Measurements from ENCODE around the gene PRPF18. TPM values are rescaled to one million over a fixed set of nuclear protein-coding genes. Genes with fewer than 3 reads are reported as not detected.

PRPF18 gene
- total and polyA plus RNA-seq, 8 donors: 9.8 to 51.8 (median 21.7) TPM

DNA sequence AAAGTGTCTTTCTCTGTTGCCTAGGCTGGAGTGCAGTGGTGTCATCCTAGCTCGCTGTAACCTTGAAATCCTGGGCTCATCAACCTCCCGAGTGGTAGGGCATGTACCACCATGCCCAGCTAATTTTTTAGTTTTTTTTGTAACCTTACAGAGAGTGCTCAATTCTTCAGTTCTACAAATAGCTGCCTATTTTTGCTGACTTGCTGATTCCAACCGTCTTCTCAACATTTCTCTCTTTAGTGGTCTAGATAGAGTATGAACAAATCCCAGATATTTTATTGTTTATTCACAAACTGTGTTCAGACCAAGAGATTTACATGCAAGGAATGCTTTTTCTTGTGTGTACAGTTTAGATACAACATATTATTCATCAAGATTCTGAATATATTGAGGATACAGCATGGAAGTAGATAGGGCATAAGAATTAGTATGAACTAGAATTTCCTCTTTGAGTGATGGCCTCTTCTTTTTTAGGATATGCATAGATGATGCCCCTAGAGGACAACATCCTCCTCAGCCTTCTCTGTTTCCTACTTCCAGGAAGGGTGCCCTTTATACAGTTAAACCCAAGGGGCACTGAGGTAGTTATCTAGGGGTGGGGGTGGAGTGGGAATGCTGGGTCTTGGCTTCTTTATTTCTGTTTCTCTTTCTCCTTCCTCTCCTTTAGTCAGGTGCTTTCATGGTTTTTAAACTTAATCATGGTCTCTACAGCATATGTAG, 26.0 kb downstream of the PRPF18 start:
- intact Hi-C loops (cut with DNase I; ENCODE audit: low total_unique reads): no loop called here
- Histone ChIP-seq H3K36me3 (peaks cover 16 to 99% (median 87%) of the 10 kb centered on the region in 4 donors), H3K4me1 (peaks cover 0 to 18% (median 0%) of the 10 kb centered on the region in 4 donors), H3K27ac (no peak overlapping the region), H3K4me3 (no peak overlapping the region), H3K9me3 (no peaks in the 10 kb centered on the region), H3K27me3 (no peaks in the 10 kb centered on the region)
- TF ChIP-seq POLR2A (IDR thresholded peaks at IDR 0.05) (no peak), CTCF (IDR thresholded peaks at IDR 0.05) (no peak), EP300 (IDR thresholded peaks at IDR 0.05) (no peak), POLR2AphosphoS5 (IDR thresholded peaks at IDR 0.05) (no peak)
- DNase-seq: no peak
- WGBS, 5 donors: 83 to 94% (median 91%) methylated on average over 3 of the region's 3 CpGs

- 32 to 48% (median 45%) methylated on average over 5 of the region's 5 CpGs for WGBS, 5 donors
- no peak overlapping the region for H3K4me3 ChIP-seq
- no peaks in the 10 kb centered on the region for H3K27me3 ChIP-seq
- no peak overlapping the region for H3K27ac ChIP-seq
- TF ChIP-seq EP300 (IDR thresholded peaks at IDR 0.05) (no peak), POLR2AphosphoS5 (IDR thresholded peaks at IDR 0.05) (no peak), CTCF (IDR thresholded peaks at IDR 0.05) (no peak), POLR2A (IDR thresholded peaks at IDR 0.05) (no peak)
- H3K4me1 ChIP-seq: peaks cover 0 to 18% (median 0%) of the 10 kb centered on the region in 4 donors
- H3K36me3 ChIP-seq: peaks cover 16 to 99% (median 87%) of the 10 kb centered on the region in 4 donors
- DNase-seq: peak in 1 of 2 donors; percentile 77
- H3K9me3 ChIP-seq: no peaks in the 10 kb centered on the region
- intact Hi-C loops (cut with DNase I; ENCODE audit: low total_unique reads): no loop called here
These were observed 26.8 kb downstream of the PRPF18 start for GRCh38 chr10:13613519-13613918.

GRCh38 chr10:13614530-13615332, 28.0 kb downstream of the PRPF18 start:
- no peak for TF ChIP-seq EP300 (IDR thresholded peaks at IDR 0.05)
- no peak for TF ChIP-seq POLR2AphosphoS5 (IDR thresholded peaks at IDR 0.05)
- no peak for TF ChIP-seq CTCF (IDR thresholded peaks at IDR 0.05)
- no peak for TF ChIP-seq POLR2A (IDR thresholded peaks at IDR 0.05)
- H3K27me3 ChIP-seq: no peaks in the 10 kb centered on the region
- no peak overlapping the region for H3K4me3 ChIP-seq
- intact Hi-C loops (cut with DNase I; ENCODE audit: low total_unique reads): no loop called here
- DNase-seq: peak in 1 of 2 donors; percentile 41
- H3K27ac ChIP-seq: peak overlapping the region in 1 of 5 donors; percentile 3
- H3K36me3 ChIP-seq: peaks cover 16 to 99% (median 86%) of the 10 kb centered on the region in 4 donors
- 70 to 89% (median 80%) methylated on average over 8 of the region's 8 CpGs for WGBS, 5 donors
- no peaks in the 10 kb centered on the region for H3K9me3 ChIP-seq
- peaks cover 0 to 18% (median 0%) of the 10 kb centered on the region in 4 donors for H3K4me1 ChIP-seq

DNA sequence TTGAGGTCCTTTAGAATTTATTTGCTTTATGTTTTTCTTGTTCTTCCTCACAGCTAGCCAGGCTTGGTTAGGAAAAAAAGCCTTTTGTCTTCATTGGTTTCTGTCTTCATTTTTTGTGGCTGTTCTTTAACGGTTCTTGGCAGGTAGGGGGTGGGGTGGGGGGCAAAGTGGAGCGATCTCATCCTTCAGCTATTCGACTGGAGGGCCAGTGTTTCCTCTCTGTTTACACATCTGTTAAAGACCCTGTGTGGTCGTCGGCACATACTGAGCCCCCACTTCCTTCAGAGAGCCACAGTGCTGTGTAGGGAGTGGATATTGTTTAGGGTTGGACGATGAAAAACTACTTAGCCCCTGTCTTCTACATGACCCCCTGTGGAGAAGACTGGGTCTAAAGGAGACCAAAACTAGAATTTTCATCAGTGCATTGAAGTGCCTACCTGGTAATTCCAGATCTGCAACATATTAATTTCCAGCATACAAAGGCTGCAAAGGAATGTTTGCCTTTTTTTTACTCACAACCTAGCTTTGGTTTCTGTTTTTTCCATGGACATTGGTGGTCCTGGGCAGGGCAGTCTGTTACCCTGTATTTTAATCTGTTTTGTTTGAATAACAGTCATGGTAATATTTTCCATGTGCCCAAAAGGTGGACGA, 29.0 kb downstream of the PRPF18 start:
- H3K9me3 ChIP-seq: no peaks in the 10 kb centered on the region
- peaks cover 10 to 99% (median 84%) of the 10 kb centered on the region in 4 donors for H3K36me3 ChIP-seq
- peaks cover 0 to 18% (median 0%) of the 10 kb centered on the region in 4 donors for H3K4me1 ChIP-seq
- no peak for DNase-seq
- 54 to 69% (median 62%) methylated on average over 7 of the region's 7 CpGs for WGBS, 5 donors
- TF ChIP-seq POLR2A (IDR thresholded peaks at IDR 0.05) (no peak), POLR2AphosphoS5 (IDR thresholded peaks at IDR 0.05) (no peak), CTCF (IDR thresholded peaks at IDR 0.05) (no peak), EP300 (IDR thresholded peaks at IDR 0.05) (no peak)
- H3K27me3 ChIP-seq: no peaks in the 10 kb centered on the region
- intact Hi-C loops (cut with DNase I; ENCODE audit: low total_unique reads): no loop called here
- no peak overlapping the region for H3K27ac ChIP-seq
- H3K4me3 ChIP-seq: no peak overlapping the region

Measured in stomach (tissue), 9 donors.